IMR-90 (cell line): ENCODE data around the gene P2RY2. TPM values are rescaled to one million over a fixed set of nuclear protein-coding genes. Genes with fewer than 3 reads are reported as not detected.
"Not testable (repeated sequence)": the region's sequence is repeated elsewhere in the genome, so short reads cannot be mapped to it uniquely, and the experiment has no call there.

Experiments
- ATAC-seq: fragments of 200-7000 bp; cut with Tn5 transposase; 2 replicates; pipeline ENCODE4 v1.9.1; 2020; ENCODE audit warnings: low read depth, mild to moderate bottlenecking, moderate library complexity
- BruUV-seq: library from RNA; stranded (reverse); fragments of 400-500 nt; replicated peaks from 2 replicates; lab custom pipeline; 2021; lab: Mats Ljungman, UMichigan
- CTCF ChIA-PET: fragments of 300-600 bp; formaldehyde crosslinking; extraction: SDS; loops from one replicate; lab custom pipeline; 2021; ENCODE audit warnings: antibody characterized with exemption; lab: Yijun Ruan, JAX
- POLR2A ChIA-PET: fragments of 300-600 bp; sonication (Branson Sonifier 250); formaldehyde crosslinking; loops from one replicate; lab custom pipeline; 2022; ENCODE audit warnings: antibody characterized with exemption; ENCODE audit not compliant: unreplicated experiment; lab: Charles Lee
- DNase-seq: peaks from one replicate; pipeline ENCODE4 v3.0.0; 2013
- H2AFZ ChIP-seq: replicated peaks from 2 replicates; pipeline ENCODE3; 2013; ENCODE audit warnings: low read length, mild to moderate bottlenecking; ENCODE audit not compliant: poor library complexity
- H2AK5ac ChIP-seq: 2 replicates; pipeline ENCODE4 v1.6.1; 2013; ENCODE audit warnings: low read depth, low read length, inconsistent platforms
- H2AK9ac ChIP-seq: replicated peaks from 2 replicates; pipeline ENCODE3; 2013; ENCODE audit warnings: mild to moderate bottlenecking, low read depth, low read length, moderate library complexity; ENCODE audit not compliant: poor library complexity
- H2BK120ac ChIP-seq: 2 replicates; pipeline ENCODE4 v1.6.1; 2013; ENCODE audit warnings: low read depth, low read length, inconsistent platforms
- H2BK15ac ChIP-seq: 3 replicates; pipeline ENCODE4 v1.6.1; 2013; ENCODE audit warnings: low read depth, low read length, inconsistent platforms
- H2BK20ac ChIP-seq: 2 replicates; pipeline ENCODE4 v1.6.1; 2013; ENCODE audit warnings: low read depth, mild to moderate bottlenecking, inconsistent platforms, low read length, moderate library complexity
- H2BK5ac ChIP-seq: 2 replicates; pipeline ENCODE4 v1.6.1; 2013; ENCODE audit warnings: mild to moderate bottlenecking, low read depth, low read length, inconsistent platforms; ENCODE audit not compliant: poor library complexity, severe bottlenecking
- H3K14ac ChIP-seq: replicated peaks from 2 replicates; pipeline ENCODE4 v1.6.1; 2013; ENCODE audit warnings: low read depth, low read length, inconsistent platforms
- H3K18ac ChIP-seq: 2 replicates; pipeline ENCODE4 v1.6.1; 2013; ENCODE audit warnings: low read depth, low read length, control low read depth
- H3K23ac ChIP-seq: 2 replicates; pipeline ENCODE4 v1.6.1; 2013; ENCODE audit warnings: low read depth, low read length, inconsistent platforms
- H3K27ac ChIP-seq: 2 replicates; pipeline ENCODE4 v1.5.1; 2013; ENCODE audit warnings: mild to moderate bottlenecking, control low read depth, low read length; ENCODE audit not compliant: insufficient read depth
- H3K27me3 ChIP-seq: 2 replicates; pipeline ENCODE4 v1.6.1; 2013; ENCODE audit warnings: low read length; ENCODE audit not compliant: control insufficient read depth, insufficient read depth
- H3K36me3 ChIP-seq: 2 replicates; pipeline ENCODE4 v1.6.1; 2013; ENCODE audit warnings: low read length, mixed read lengths; ENCODE audit not compliant: control insufficient read depth, insufficient read depth
- H3K4ac ChIP-seq: 2 replicates; pipeline ENCODE4 v1.6.1; 2013; ENCODE audit warnings: low read depth, low read length, inconsistent platforms
- H3K4me1 ChIP-seq: 2 replicates; pipeline ENCODE4 v1.6.1; 2013; ENCODE audit warnings: low read length, mixed read lengths; ENCODE audit not compliant: control insufficient read depth, insufficient read depth
- H3K4me2 ChIP-seq: 2 replicates; pipeline ENCODE4 v1.6.1; 2013; ENCODE audit warnings: low read depth, mild to moderate bottlenecking, control low read depth, low read length, moderate library complexity
- H3K4me3 ChIP-seq: 2 replicates; pipeline ENCODE4 v1.5.1; 2013; ENCODE audit warnings: low read depth, mild to moderate bottlenecking, control low read depth, low read length, moderate library complexity; ENCODE audit not compliant: insufficient read depth
- H3K56ac ChIP-seq: 2 replicates; pipeline ENCODE4 v1.6.1; 2013; ENCODE audit warnings: low read length, inconsistent platforms; ENCODE audit not compliant: insufficient read depth; ENCODE audit errors: extremely low read depth
- H3K79me1 ChIP-seq, 2 experiments: 2 replicates each; pipeline ENCODE4 v1.6.1; 2013; ENCODE audit warnings: low read length in 2 of 2, inconsistent platforms in 1 of 2, low read depth in 1 of 2
- H3K9ac ChIP-seq: 2 replicates; pipeline ENCODE4 v1.6.1; 2013; ENCODE audit warnings: low read depth, low read length, control low read depth
- H3K9me1 ChIP-seq: 2 replicates; pipeline ENCODE4 v1.6.1; 2013; ENCODE audit warnings: low read length, inconsistent platforms; ENCODE audit not compliant: insufficient read depth
- H3K9me3 ChIP-seq: 2 replicates; pipeline ENCODE4 v1.6.1; 2013; ENCODE audit warnings: low read length; ENCODE audit not compliant: control insufficient read depth, insufficient read depth
- H4K20me1 ChIP-seq: 2 replicates; pipeline ENCODE4 v1.6.1; 2013; ENCODE audit warnings: low read length, inconsistent platforms; ENCODE audit not compliant: insufficient read depth
- H4K5ac ChIP-seq: 2 replicates; pipeline ENCODE4 v1.6.1; 2013; ENCODE audit warnings: mild to moderate bottlenecking, low read depth, low read length, control low read depth
- H4K8ac ChIP-seq, 2 experiments: 2 replicates each; pipeline ENCODE4 v1.6.1; 2013; ENCODE audit warnings: low read depth in 2 of 2, low read length in 2 of 2, control low read depth in 1 of 2, inconsistent platforms in 1 of 2
- H4K91ac ChIP-seq: 2 replicates; pipeline ENCODE4 v1.6.1; 2013; ENCODE audit warnings: low read depth, low read length, inconsistent platforms; ENCODE audit not compliant: insufficient read depth
- WGBS, 2 experiments: methylation state at CpG; one replicate each; pipeline versions ENCODE4 v1.1.5 to v1.1.7; 2013; ENCODE audit warnings: missing lambda C conversion rate in 2 of 2; ENCODE audit not compliant: insufficient read length in 1 of 2; ENCODE audit errors: extremely low coverage in 2 of 2; 5-methylcytosine and 5-hydroxymethylcytosine counted together
- dilution Hi-C: fragments of 300-500 bp; cut with HindIII; formaldehyde crosslinking; loops from one replicate; pipeline ENCODE4 v1.14.3; 2018; ENCODE audit warnings: low sequenced_read_pairs; ENCODE audit not compliant: unreplicated experiment
- in situ Hi-C: fragments of 300-500 bp; cut with MboI; formaldehyde crosslinking; loops from 3 replicates; pipeline ENCODE4 v1.14.3; 2019; ENCODE audit warnings: low sequenced_read_pairs, inconsistent platforms, mixed read lengths
- intact Hi-C: fragments of 100-400 bp; cut with micrococcal nuclease; formaldehyde crosslinking; loops from 2 replicates; pipeline ENCODE4 v1.10.0; 2022
- polyA plus RNA-seq, 3 experiments: library from polyadenylated mRNA; depleted of rRNA; stranded (reverse); fragments of >200 nt; gene quantifications; 2 replicates each; pipeline ENCODE4 v1.2.3, GENCODE V29; 2012; ENCODE audit warnings: low replicate concordance in 1 of 3
- total RNA-seq: library from RNA; depleted of rRNA; stranded (reverse); fragments of >200 nt; gene quantifications from 2 replicates; pipeline ENCODE4 v1.2.3, GENCODE V29; 2012

P2RY2 gene
- total and polyA plus RNA-seq, 2 of the 4 experiments (the other 2 are of a cell fraction) = not detected

- H2BK20ac ChIP-seq, H4K5ac ChIP-seq, intact Hi-C loops, H2AFZ ChIP-seq, H3K18ac ChIP-seq, H3K4ac ChIP-seq, H3K27ac ChIP-seq, H4K20me1 ChIP-seq, H2AK9ac ChIP-seq, H3K23ac ChIP-seq, BruUV-seq, H3K79me1 ChIP-seq, H2BK120ac ChIP-seq, H3K56ac ChIP-seq, in situ Hi-C loops, H4K8ac ChIP-seq, ATAC-seq, H3K9ac ChIP-seq, H4K91ac ChIP-seq, POLR2A ChIA-PET, H3K36me3 ChIP-seq, H3K9me3 ChIP-seq, H2BK15ac ChIP-seq, H3K4me2 ChIP-seq, H2BK5ac ChIP-seq, H3K4me1 ChIP-seq, H3K4me3 ChIP-seq, DNase-seq, H2AK5ac ChIP-seq, H3K9me1 ChIP-seq, dilution Hi-C loops: not testable (repeated sequence)
- Histone ChIP-seq H3K27me3 (peaks cover 52% of the 10 kb centered on the region), H3K14ac (0 out of 2 replicates have a peak overlapping the region, but pooled peaks have one; percentile 21)
- CTCF ChIA-PET = interaction anchor here (0.6 kb wide), 1 partner anchor 257 kb away, joined by 3 read pairs; no protein-coding TSS in a partner anchor
- no CpG with 5 or more reads among the region's 10 CpGs for WGBS, 2 experiments
Observed at GRCh38 chr11:73271478-73271865, 53.4 kb downstream of the P2RY2 start.
